ENCODE data around the gene LAMA2.

The LAMA2 gene

GRCh38 chr6:129269076-129269475, 386.1 kb downstream of the LAMA2 start:
- TF ChIP-seq EZH2 (IDR thresholded peaks at IDR 0.05; ENCODE audit: borderline replicate concordance, low read length), result no peak
- TF ChIP-seq CTCF (IDR thresholded peaks at IDR 0.05; ENCODE audit: low read length), result no peak
- H3K27me3 ChIP-seq (ENCODE audit: insufficient read depth, low read length), result no peaks in the 10 kb centered on the region
- no peak overlapping the region for H3K4me2 ChIP-seq (ENCODE audit: low read length)
- no peak overlapping the region for H3K27ac ChIP-seq (ENCODE audit: low read depth, low read length, poor library complexity, severe bottlenecking)
- H3K4me1 ChIP-seq (ENCODE audit: insufficient read depth, low read length, severe bottlenecking), result no peaks in the 10 kb centered on the region
- H3K4me3 ChIP-seq (ENCODE audit: low read depth, low read length, poor library complexity, severe bottlenecking), result no peak overlapping the region
- H3K79me2 ChIP-seq (ENCODE audit: insufficient read depth, low read length), result no peaks in the 10 kb centered on the region
- no peaks in the 10 kb centered on the region for H3K9me3 ChIP-seq (ENCODE audit: low read length)
- H3K9ac ChIP-seq (ENCODE audit: low read length), result no peak overlapping the region
- no peak overlapping the region for H2AFZ ChIP-seq (ENCODE audit: low read length)
- no peaks in the 10 kb centered on the region for H3K36me3 ChIP-seq (ENCODE audit: insufficient read depth, low read length)
- no peaks in the 10 kb centered on the region for H3K9me2 ChIP-seq (ENCODE audit: low read depth, low read length)
- H3F3A ChIP-seq (ENCODE audit: insufficient read depth, low read length), result no peaks in the 10 kb centered on the region
- no peaks in the 10 kb centered on the region for H4K20me1 ChIP-seq (ENCODE audit: insufficient read depth, low read length)

GRCh38 chr6:129269891-129270290, 387.0 kb downstream of the LAMA2 start:
- TF ChIP-seq EZH2 (IDR thresholded peaks at IDR 0.05; ENCODE audit: borderline replicate concordance, low read length) (no peak), CTCF (IDR thresholded peaks at IDR 0.05; ENCODE audit: low read length) (no peak)
- no peaks in the 10 kb centered on the region for H3F3A ChIP-seq (ENCODE audit: insufficient read depth, low read length)
- H3K4me3 ChIP-seq (ENCODE audit: low read depth, low read length, poor library complexity, severe bottlenecking), result no peak overlapping the region
- no peaks in the 10 kb centered on the region for H3K79me2 ChIP-seq (ENCODE audit: insufficient read depth, low read length)
- no peaks in the 10 kb centered on the region for H4K20me1 ChIP-seq (ENCODE audit: insufficient read depth, low read length)
- no peak overlapping the region for H3K4me2 ChIP-seq (ENCODE audit: low read length)
- H3K27me3 ChIP-seq (ENCODE audit: insufficient read depth, low read length), result no peaks in the 10 kb centered on the region
- H3K9me2 ChIP-seq (ENCODE audit: low read depth, low read length), result no peaks in the 10 kb centered on the region
- no peaks in the 10 kb centered on the region for H3K9me3 ChIP-seq (ENCODE audit: low read length)
- no peaks in the 10 kb centered on the region for H3K36me3 ChIP-seq (ENCODE audit: insufficient read depth, low read length)
- no peak overlapping the region for H3K9ac ChIP-seq (ENCODE audit: low read length)
- H2AFZ ChIP-seq (ENCODE audit: low read length), result no peak overlapping the region
- no peaks in the 10 kb centered on the region for H3K4me1 ChIP-seq (ENCODE audit: insufficient read depth, low read length, severe bottlenecking)
- H3K27ac ChIP-seq (ENCODE audit: low read depth, low read length, poor library complexity, severe bottlenecking), result no peak overlapping the region

- Histone ChIP-seq H3K9me3 (ENCODE audit: low read length) (no peaks in the 10 kb centered on the region), H3K4me1 (ENCODE audit: insufficient read depth, low read length, severe bottlenecking) (no peaks in the 10 kb centered on the region), H3K4me3 (ENCODE audit: low read depth, low read length, poor library complexity, severe bottlenecking) (no peak overlapping the region), H3K27ac (ENCODE audit: low read depth, low read length, poor library complexity, severe bottlenecking) (no peak overlapping the region), H3K36me3 (ENCODE audit: insufficient read depth, low read length) (no peaks in the 10 kb centered on the region), H3K9me2 (ENCODE audit: low read depth, low read length) (no peaks in the 10 kb centered on the region), H2AFZ (ENCODE audit: low read length) (no peak overlapping the region), H3K27me3 (ENCODE audit: insufficient read depth, low read length) (no peaks in the 10 kb centered on the region), H3K4me2 (ENCODE audit: low read length) (no peak overlapping the region), H3K79me2 (ENCODE audit: insufficient read depth, low read length) (no peaks in the 10 kb centered on the region), H4K20me1 (ENCODE audit: insufficient read depth, low read length) (no peaks in the 10 kb centered on the region), H3F3A (ENCODE audit: insufficient read depth, low read length) (no peaks in the 10 kb centered on the region), H3K9ac (ENCODE audit: low read length) (no peak overlapping the region)
- no peak for TF ChIP-seq CTCF (IDR thresholded peaks at IDR 0.05; ENCODE audit: low read length)
- TF ChIP-seq EZH2 (IDR thresholded peaks at IDR 0.05; ENCODE audit: borderline replicate concordance, low read length), result no peak
Measured at GRCh38 chr6:129270450-129270849, 387.5 kb downstream of the LAMA2 start.
